NCI-H446 (cell line): ENCODE measurements around the gene SBK2.

Experiments used
- DNase-seq, 2 experiments: peaks; one replicate each; lab custom pipeline; 2025; lab: John Stamatoyannopoulos, UW

SBK2 gene

DNA sequence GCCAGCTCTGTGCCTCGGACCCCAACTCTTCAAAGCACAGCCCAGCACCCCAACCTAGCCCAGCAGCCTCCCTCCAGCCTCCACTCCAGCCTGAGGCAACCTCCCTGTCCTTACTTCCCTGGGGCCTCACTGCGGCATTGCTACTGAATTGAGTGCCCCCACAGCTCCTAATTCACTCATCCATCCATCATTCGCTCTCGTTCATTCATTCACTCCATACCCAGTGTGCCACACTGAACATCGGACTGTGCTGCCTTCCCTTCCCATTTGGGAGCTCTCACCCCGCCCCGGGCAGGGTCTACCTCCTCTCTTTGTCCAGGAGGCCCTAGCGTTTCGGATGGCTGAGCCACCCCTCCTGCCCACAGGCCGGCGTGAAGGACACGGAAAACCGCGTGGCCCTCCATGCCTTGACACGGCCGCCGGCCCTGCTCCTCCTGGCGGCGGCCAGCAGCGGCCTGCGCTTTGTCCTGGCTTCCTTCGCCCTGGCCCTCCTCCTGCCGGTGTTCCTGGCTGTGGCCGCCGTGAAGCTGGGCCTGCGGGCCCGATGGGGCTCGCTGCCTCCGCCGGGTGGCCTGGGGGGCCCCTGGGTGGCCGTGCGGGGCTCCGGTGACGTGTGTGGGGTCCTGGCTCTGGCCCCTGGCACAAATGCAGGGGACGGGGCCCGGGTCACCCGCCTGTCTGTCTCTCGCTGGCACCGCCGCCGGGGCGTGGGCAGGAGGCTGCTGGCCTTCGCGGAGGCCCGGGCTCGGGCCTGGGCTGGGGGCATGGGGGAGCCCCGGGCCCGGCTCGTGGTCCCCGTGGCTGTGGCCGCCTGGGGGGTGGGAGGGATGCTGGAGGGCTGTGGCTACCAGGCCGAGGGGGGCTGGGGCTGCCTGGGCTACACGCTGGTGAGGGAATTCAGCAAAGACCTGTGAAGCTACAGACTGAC lies 50.6 kb downstream of the SBK2 start:
- DNase-seq, result no peak

DNA sequence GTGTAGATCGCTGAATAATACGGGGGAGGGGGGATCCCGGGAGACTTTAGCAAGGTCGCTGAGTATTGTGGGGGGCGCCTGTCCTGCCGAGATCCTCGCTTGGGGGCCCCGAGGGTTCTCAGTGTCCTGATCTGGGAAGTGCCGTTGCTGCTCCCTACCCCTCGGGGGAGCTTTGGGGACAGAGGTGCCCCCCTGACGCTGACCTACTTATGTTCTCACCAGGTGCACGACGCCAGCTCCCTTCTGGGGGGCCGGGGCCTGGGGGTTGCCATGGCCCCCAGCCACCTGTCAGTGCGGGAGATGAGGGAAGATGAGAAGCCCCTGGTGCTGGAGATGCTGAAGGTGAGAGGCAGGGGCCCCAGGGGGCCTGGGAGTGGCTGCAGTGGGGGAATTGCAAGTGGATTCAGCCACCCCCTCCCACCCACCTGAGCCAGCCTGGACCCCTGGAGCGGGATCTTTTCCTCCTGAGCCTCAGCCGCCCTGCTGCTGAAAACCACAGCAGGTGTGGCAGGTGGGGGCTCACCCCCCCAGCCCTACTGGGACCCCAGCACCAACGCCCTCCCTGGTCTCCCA lies 51.4 kb downstream of the SBK2 start:
- DNase-seq, result no peak

- peak; percentile 35 to 80 for DNase-seq
Measured at GRCh38 chr19:55484593-55485438, 52.1 kb downstream of the SBK2 start, which contains the start of gene NAT14. Gene NAT14 (plus strand): TSS chr19:55485188. CDS start chr19:55485709, 521 bp downstream.

- DNase-seq, result no peak
Measured at GRCh38 chr19:55483706-55484592, 53.0 kb downstream of the SBK2 start.

DNA sequence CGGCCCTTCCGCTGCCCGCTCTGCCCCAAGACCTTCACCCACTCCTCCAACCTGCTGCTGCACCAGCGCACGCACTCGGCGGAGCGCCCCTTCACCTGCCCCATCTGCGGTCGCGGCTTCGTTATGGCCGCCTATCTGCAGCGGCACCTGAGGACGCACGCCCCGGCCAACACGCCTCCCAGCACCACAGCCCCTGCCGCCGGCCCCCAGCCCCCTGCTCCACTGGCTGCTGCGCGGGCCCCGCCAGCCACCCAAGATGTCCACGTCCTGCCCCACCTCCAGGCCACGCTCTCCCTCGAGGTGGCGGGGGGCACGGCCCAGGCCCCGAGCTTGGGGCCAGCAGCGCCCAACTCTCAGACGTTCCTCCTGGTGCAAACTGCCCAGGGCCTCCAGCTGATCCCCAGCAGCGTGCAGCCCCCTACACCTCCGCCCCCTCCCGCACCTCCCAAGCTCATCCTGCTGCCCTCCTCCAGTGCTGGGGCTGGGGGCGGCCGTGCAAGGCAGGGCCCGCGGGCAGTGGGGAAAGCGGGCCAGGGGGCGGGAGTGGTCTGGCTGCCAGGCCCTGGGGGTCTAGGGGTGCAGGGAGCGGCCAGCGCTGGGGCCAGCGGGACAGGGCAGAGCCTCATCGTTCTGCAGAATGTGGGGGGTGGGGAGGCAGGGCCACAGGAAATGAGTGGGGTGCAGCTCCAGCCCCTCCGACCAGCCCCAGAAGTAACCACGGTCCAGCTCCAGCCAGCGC lies 53.8 kb downstream of the SBK2 start:
- no peak for DNase-seq

GRCh38 chr19:55482156-55482961 lies 54.6 kb downstream of the SBK2 start:
- no peak for DNase-seq

GRCh38 chr19:55481794-55482155 lies 55.2 kb downstream of the SBK2 start:
- DNase-seq, result no peak

GRCh38 chr19:55481148-55481793 lies 55.7 kb downstream of the SBK2 start:
- no peak for DNase-seq

DNA sequence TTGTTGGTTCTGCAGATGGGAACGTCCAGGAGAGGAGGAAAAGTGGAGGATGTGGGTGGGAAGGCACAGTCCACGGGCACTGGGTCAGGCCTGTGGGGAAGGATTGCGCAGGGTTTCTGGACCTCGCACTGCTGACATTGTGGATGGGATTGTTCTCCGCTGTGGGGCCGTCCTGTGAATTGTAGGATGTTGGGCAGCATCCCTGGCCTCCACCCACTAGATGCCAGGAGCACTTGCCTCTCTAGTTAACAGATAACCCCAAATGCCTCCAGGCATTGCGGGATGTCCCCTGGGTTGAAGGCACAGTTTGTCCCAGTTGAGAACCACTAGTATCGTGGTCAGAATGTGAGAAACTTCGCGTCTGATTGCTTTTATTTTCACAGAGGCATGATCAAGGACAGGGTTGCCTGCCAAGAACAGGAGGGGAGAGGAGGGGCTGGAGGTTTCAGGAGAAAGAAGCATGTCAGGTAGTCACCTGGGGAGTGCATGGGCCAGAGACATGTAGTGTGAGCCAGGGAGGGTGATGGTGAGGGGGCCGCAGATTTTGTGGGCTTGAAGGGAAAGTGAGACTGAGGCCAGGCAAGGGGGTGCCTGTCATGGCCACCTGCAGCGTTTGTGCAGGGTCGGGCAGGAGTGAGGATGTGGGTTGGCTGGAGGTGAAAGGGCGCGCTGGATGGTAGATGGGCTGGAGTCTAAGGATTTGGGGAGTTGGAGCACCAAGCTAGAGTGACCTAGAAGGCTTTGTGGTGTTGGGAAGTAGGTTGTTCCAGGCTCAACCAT lies 57.3 kb downstream of the SBK2 start:
- DNase-seq, result no peak

- no peak for DNase-seq
Measured at GRCh38 chr19:55479045-55479444, 57.9 kb downstream of the SBK2 start.
